GM21723 (cell line): ENCODE data around the gene PPP4R2.

ENCODE experiments used
- ATAC-seq: cut with Tn5 transposase; IDR thresholded peaks from one replicate; pipeline ENCODE4 v1.9.1; 2021; ENCODE audit warnings: mild to moderate bottlenecking, moderate library complexity; ENCODE audit not compliant: unreplicated experiment

Gene PPP4R2

GRCh38 chr3:73107676-73108187, 111.1 kb downstream of the PPP4R2 start:
- no peak for ATAC-seq

GRCh38 chr3:73108750-73109149, 112.1 kb downstream of the PPP4R2 start:
- no peak for ATAC-seq

GRCh38 chr3:73110530-73110929, 113.9 kb downstream of the PPP4R2 start:
- ATAC-seq: no peak

GRCh38 chr3:73114711-73115110, 118.1 kb downstream of the PPP4R2 start:
- no peak for ATAC-seq

- no peak for ATAC-seq
Measured at GRCh38 chr3:73115806-73116205, 119.2 kb downstream of the PPP4R2 start.
